ENCODE results near the gene SNTG2. TPM values are rescaled to one million over a fixed set of nuclear protein-coding genes. Genes with fewer than 3 reads are reported as not detected.
"Not testable (repeated sequence)": the region's sequence is repeated elsewhere in the genome, so short reads cannot be mapped to it uniquely, and the experiment has no call there.

The SNTG2 gene
- total and polyA plus RNA-seq, 7 donors, result 0.26 to 1.7 (median 0.73) TPM; not detected in 2

DNA sequence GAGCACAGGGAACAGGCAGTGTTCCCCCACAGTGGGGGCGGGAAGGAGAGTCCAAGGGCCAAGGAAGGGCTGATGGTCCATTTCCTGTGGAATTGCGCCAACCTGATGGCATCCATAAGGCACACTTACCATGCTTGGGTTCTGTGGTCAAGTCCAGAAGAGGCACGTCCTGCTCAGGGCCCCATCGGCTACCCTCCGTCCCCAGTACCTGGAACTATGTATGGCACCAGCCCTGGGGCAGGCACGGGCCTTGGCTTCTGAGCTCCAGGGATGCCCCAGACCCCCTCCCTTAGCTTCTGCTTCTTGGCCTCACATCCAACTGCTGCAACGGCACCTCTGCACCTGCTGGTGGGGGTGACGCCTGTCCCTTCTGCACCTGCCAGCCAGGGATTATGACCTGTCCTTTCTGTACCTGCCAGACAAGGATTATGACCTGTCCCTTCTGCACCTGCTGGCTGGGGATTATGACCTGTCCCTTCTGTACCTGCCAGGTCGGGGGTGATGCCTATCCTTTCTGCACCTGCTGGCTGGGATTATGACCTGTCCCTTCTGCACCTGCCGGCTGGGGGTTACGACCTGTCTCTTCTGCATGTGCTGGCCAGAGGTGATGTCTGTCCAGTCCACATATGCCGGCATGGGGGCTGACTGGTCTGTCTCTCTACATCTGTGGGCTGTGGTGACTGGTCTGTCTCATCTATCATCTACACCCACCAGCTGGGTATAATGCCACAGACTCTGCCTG is 45.4 kb upstream of the SNTG2 start:
- TF ChIP-seq, protein P1, sequence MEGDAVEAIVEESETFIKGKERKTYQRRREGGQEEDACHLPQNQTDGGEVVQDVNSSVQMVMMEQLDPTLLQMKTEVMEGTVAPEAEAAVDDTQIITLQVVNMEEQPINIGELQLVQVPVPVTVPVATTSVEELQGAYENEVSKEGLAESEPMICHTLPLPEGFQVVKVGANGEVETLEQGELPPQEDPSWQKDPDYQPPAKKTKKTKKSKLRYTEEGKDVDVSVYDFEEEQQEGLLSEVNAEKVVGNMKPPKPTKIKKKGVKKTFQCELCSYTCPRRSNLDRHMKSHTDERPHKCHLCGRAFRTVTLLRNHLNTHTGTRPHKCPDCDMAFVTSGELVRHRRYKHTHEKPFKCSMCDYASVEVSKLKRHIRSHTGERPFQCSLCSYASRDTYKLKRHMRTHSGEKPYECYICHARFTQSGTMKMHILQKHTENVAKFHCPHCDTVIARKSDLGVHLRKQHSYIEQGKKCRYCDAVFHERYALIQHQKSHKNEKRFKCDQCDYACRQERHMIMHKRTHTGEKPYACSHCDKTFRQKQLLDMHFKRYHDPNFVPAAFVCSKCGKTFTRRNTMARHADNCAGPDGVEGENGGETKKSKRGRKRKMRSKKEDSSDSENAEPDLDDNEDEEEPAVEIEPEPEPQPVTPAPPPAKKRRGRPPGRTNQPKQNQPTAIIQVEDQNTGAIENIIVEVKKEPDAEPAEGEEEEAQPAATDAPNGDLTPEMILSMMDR (IDR thresholded peaks at IDR 0.05), result no peak
- ATAC-seq (no peak), DNase-seq (no peak)
- Histone ChIP-seq H3K9me3 (no peaks in the 10 kb centered on the region), H3K27ac (no peak overlapping the region), H3K27me3 (ENCODE audit: insufficient read depth in 3 of 3, low read length in 2 of 3) (peaks cover 0 to 6% (median 0%) of the 10 kb centered on the region in 3 donors), H3K4me1 (no peaks in the 10 kb centered on the region), H3K36me3 (ENCODE audit: insufficient read depth in 1 of 2, low read depth in 1 of 2) (no peaks in the 10 kb centered on the region), H3K4me3 (no peak overlapping the region)
- WGBS, 3 donors, result 72 to 83% (median 77%) methylated on average over 12 of the region's 12 CpGs
- intact Hi-C loops (cut with DNase I), result no loop called here

DNA sequence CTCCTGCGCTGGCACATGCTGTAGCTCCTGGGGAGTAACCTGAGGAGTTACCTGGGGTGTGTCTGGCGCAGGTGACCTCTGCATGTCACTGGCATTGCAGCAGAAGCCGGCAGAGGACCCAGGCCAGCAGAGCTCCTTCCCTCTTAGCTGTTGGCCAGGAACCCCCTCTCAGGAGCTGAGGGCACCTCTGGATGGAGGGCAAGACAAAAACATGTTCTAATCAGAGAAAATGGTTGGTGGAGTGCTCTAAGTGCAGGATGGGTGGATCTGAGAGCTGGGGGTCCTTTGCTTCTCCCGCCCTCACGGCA is 44.9 kb upstream of the SNTG2 start:
- Histone ChIP-seq H3K4me3 (no peak overlapping the region), H3K9me3 (no peaks in the 10 kb centered on the region), H3K27ac (no peak overlapping the region), H3K27me3 (ENCODE audit: insufficient read depth in 3 of 3, low read length in 2 of 3) (peaks cover 0 to 6% (median 0%) of the 10 kb centered on the region in 3 donors), H3K36me3 (ENCODE audit: insufficient read depth in 1 of 2, low read depth in 1 of 2) (no peaks in the 10 kb centered on the region), H3K4me1 (no peaks in the 10 kb centered on the region)
- WGBS, 3 donors, result 85 to 93% (median 89%) methylated on average over 5 of the region's 5 CpGs
- DNase-seq, result no peak
- ATAC-seq, result no peak
- TF ChIP-seq, protein P1 (IDR thresholded peaks at IDR 0.05), result no peak
- intact Hi-C loops (cut with DNase I), result no loop called here

DNA sequence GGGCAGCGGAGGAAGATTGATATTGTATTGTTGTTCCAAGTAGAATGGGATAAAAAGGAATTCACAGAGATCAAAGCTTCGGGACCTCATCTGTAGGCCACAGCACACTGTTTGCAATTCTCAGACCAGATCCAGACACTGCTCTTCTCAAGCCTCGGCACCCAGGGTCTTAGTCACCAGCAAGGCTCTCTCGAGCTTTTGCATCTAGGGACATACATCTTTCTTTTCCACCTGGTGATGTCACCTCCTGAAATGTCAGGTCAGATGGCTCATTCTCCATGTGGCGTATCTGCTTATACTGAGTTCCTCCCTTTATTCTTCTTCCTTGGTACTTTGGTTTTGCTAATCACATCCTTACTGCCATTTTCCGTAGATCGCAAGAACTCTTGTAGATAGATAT is 42.9 kb upstream of the SNTG2 start:
- Histone ChIP-seq H3K4me1 (no peaks in the 10 kb centered on the region), H3K27me3 (ENCODE audit: insufficient read depth in 3 of 3, low read length in 2 of 3) (peaks cover 0 to 5% (median 0%) of the 10 kb centered on the region in 3 donors), H3K36me3 (ENCODE audit: insufficient read depth in 1 of 2, low read depth in 1 of 2) (no peaks in the 10 kb centered on the region), H3K9me3 (no peaks in the 10 kb centered on the region), H3K27ac (no peak overlapping the region), H3K4me3 (no peak overlapping the region)
- DNase-seq, result no peak
- TF ChIP-seq, protein P1 (IDR thresholded peaks at IDR 0.05), result no peak
- intact Hi-C loops (cut with DNase I), result no loop called here
- 78 to 82% (median 79%) methylated on average over 7 of the region's 7 CpGs for WGBS, 3 donors
- ATAC-seq, result no peak

DNA sequence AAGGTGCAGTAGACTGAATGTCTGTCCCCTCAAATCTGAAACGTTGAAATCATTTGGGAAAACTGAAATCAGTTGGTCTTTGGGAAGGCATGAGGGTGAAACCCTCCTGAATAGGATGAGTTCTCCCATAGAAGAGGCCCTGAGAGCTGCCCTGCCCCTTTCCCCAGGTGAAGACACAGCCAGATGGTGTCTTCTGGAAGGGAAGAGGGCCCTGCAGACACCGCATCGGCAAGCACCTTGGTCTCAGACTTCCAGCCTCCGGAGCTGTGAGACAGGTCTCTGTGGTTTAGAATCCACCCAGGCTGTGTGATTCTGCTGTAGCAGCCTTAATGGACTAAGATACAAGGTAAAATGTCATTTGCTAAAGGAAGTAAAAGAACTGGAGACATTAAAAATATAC is 42.1 kb upstream of the SNTG2 start:
- no peak for ATAC-seq
- TF ChIP-seq, protein P1 (IDR thresholded peaks at IDR 0.05), result no peak
- intact Hi-C loops (cut with DNase I), result no loop called here

DNA sequence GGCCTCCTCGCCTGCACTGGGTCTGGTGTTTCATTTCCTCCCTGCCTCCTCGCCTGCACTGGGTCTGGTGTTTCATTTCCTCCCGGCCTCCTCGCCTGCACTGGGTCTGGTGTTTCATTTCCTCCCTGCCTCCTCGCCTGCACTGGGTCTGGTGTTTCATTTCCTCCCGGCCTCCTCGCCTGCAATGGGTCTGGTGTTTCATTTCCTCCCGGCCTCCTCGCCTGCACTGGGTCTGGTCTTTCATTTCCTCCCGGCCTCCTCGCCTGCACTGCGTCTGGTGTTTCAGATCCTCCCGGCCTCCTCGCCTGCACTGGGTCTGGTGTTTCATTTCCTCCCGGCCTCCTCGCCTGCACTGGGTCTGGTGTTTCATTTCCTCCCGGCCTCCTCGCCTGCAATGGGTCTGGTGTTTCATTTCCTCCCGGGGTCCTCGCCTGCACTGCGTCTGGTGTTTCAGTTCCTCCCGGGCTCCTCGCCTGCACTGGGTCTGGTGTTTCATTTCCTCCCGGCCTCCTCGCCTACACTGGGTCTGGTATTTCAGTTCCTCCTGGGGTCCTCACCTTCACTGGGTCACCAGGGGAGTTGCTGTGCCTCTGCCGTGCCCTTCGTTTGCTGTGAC is 40.8 kb upstream of the SNTG2 start:
- intact Hi-C loops (cut with DNase I); H3K9me3 ChIP-seq; ATAC-seq; H3K4me1 ChIP-seq; H3K36me3 ChIP-seq (ENCODE audit: insufficient read depth in 1 of 2, low read depth in 1 of 2); H3K27me3 ChIP-seq (ENCODE audit: insufficient read depth in 3 of 3, low read length in 2 of 3); H3K4me3 ChIP-seq; H3K27ac ChIP-seq; DNase-seq: not testable (repeated sequence)
- 77 to 81% (median 79%) methylated on average over 21 to 27 of the region's 27 CpGs for WGBS, 3 donors

More for the DNA sequence above, 42.1 kb upstream of the SNTG2 start:
- no peaks in the 10 kb centered on the region for H3K4me1 ChIP-seq
- peaks cover 0 to 5% (median 0%) of the 10 kb centered on the region in 3 donors for H3K27me3 ChIP-seq (ENCODE audit: insufficient read depth in 3 of 3, low read length in 2 of 3)
- no peak overlapping the region for H3K27ac ChIP-seq
- H3K4me3 ChIP-seq, result no peak overlapping the region
- H3K36me3 ChIP-seq (ENCODE audit: insufficient read depth in 1 of 2, low read depth in 1 of 2), result no peaks in the 10 kb centered on the region
- DNase-seq, result no peak
- no peaks in the 10 kb centered on the region for H3K9me3 ChIP-seq
- WGBS, 3 donors, result 79 to 88% (median 83%) methylated on average over 4 of the region's 4 CpGs
